NCI-H2171 (cell line): Measurements from ENCODE around the gene RAI1.
"Not testable (repeated sequence)": the region's sequence is repeated elsewhere in the genome, so short reads cannot be mapped to it uniquely, and the experiment has no call there.

Experiments
- DNase-seq: peaks from one replicate; lab custom pipeline; 2025; lab: John Stamatoyannopoulos, UW

Gene RAI1

GRCh38 chr17:17681187-17681743 lies at the start of gene RAI1:
Gene RAI1 (plus strand): TSS chr17:17681458. CDS start chr17:17792949, 111,491 bp downstream.
- DNase-seq = peak; percentile 87

GRCh38 chr17:17632690-17633089 lies 48.6 kb upstream of the RAI1 start:
- not testable (repeated sequence) for DNase-seq

DNA sequence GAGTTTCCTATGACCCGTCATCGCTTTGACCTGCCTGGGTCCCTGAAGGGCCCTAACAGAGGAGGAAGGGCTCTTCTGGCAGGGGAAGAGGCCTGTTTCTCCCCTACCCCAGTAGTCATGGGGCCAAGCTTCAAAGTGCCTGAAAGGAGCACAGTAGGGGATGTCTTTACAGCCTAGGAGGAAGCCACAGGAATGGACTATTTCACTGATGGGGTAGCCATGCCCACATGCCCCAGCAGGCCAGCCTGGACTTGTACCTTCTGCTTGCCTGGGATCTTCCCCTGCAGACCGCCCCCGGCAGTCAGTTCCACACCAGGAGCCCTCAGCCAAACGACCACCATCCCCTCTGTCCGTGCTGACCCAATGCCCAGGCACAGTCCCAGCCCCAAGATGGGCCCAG lies 47.9 kb upstream of the RAI1 start:
- DNase-seq = no peak

DNA sequence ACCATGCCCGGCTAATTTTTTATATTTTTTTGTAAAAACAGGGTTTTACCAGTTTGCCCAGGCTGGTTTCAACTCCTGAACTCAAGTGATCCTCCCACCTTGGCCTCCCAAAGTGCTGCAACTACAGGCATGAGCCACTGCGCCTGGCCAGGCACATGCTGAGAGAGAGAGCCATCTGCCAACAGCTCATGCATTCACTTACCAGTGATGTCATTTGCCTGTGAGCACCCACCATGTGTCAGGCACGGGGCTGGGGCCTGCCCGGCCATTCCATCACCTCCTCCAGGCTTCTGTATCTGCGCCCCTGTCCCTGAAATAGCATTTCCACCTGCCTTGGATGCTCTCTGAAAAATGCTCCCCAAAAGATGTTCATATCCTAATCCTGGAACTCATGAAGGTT lies 46.1 kb upstream of the RAI1 start:
- DNase-seq = no peak

DNA sequence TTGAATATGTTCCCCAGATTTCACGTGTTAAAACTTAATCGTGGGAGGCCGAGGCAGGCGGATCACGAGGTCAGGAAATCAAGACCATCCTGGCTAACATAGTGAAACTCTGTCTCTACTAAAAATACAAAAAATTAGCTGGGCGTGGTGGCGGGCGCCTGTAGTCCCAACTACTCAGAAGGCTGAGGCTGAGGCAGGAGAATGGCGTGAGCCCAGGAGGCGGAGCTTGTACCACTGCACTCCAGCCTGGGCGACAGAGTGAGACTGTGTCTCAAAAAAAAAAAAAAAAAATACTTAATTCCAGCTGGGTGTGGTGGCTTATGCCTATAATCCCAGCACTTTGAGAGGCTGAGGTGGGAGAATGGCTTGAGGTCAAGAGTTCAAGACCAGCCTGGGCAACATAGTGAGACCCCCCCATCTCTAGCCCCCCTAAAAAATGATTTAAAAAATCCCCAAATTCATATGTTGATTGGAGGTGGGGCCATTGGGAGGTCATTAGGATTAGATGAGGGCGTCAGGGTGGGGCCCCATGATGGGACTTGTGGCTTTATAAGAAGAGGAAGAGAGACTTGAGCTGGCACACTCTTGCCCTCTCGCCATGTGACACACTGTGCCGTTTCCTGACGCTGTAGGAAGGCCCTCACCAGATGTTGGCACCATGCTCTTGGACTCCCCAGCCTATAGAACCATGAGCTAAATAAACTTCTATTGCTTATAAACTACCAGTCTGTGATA lies 45.6 kb upstream of the RAI1 start:
- DNase-seq = not testable (repeated sequence)

DNA sequence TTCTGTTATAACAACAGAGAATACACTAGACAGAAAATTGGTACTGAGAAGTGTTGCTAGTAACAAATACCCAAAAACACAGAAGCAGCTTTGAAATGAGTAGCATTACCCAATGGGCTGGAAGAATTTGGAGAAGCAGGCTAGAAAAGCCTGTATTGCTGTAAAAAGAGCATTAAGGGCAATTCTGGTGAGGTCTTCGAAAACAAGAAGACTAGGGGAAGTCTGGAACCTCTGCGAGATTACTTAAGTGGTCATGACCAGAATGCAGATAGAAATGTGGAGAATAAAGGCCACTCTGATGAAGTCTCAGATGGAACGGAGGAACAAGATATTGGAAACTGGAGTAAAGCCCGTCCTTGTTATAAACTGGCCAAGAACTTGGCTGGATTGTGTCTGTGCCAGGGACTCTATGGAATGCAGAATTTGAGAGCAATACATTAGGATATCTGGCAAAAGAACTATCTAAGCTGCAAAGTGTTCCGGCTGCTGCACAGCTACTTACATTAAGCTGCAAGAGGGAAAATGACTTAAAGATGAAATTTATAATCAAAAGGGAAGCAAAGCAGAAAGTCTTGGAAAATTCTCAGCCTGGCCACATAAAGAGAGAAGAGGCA lies 44.9 kb upstream of the RAI1 start:
- DNase-seq = no peak

DNA sequence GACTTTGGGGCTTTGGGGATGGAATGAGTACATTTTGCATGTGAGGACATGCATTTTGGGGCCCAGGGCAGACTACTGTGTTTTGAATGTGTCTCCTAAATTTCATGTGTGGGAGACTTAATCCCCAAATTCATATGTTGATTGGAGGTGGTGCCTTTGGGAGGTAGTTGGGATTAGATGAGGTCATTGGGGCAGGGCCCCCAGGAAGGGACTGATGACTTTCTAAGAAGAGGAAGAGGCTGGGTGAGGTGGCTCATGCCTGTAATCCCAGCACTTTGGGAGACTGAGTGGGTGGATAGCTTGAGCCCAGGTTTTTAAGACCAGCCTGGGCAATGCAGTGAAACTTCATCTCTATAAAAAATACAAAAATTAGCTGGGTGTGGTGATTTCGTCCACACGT lies 42.8 kb upstream of the RAI1 start:
- no peak for DNase-seq

DNA sequence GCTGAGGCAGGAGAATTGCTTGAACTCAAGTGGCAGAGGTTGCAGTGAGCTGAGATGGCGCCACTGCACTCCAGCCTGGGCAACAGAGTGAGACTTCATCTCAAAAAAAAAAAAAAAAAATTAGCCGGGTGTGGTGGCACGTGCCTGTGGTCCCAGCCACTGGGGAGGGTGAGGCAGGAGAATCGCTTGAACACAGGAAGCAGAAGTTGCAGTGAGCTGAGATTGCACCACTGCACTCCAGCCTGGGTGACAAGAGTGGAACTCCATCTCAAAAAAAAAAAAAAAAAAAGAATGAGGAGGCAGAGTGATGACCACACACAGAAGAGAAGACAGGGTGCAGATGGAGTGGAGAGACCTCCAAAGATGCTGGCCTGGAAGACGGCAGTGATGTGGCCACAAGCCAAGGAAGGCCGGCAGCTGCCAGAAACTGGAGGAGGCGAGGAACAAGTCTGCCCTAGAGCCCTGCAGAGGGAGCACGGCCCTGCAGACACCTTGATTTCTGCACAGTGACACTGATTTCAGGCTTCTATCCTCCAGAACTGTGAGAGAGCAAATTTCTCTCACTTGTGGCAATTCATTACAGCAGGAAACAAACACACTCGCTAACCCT lies 41.5 kb upstream of the RAI1 start:
- DNase-seq = not testable (repeated sequence)

DNA sequence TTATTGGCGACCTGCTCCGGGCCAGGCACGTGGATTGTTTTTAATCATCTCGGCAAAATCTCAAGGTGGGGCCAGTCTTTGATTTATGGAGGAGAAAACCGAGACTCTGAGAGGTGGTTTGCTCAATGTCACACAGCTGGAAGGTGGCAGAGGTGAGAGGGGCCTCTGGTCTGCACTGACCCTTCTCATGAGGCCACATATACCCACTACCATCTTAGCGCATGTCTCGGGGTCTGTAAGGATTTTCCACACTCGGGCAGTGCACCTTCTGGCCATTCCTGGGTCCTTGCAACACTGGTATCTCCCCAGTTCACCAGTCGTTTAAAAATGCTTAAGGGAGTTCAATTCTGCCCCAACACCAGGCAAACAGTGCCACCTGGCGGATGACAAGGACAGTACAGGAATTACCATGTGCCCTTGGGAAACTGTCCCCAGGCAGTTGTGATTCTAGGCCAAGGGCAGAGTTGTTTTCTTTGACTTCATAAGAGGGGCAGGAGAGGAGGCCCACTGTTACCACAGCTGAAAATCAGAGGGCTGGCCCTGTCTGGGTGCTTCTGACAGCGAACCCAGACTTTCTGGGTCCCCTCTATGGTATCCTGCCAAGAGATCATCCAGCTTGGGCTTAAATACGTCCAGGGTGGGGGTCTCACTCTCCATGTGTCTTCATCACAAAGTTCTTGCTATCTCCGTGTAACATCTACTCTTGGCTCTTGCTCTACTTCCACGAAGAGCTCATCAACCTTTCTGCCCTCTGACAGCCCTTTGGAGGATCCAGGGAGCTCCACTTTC lies 39.4 kb upstream of the RAI1 start:
- DNase-seq = peak; percentile 59

DNA sequence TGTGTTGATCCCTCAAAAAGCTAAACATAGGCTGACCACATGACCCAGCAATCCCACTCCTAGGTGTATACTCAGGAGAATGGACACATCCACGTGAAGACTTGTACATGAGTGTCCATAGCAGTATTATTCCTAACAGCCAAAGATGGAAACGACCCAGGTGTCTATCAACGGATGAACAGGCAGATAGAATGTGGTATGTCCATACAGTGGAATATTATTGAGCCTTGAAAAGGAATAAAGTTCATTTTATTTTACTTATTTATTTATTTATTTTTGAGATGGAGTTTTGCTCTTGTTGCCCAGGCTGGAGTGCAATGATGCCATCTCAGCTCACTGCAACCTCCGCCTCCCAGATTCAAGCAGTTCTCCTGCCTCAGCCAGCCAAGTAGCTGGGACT lies 36.1 kb upstream of the RAI1 start:
- DNase-seq = not testable (repeated sequence)

DNA sequence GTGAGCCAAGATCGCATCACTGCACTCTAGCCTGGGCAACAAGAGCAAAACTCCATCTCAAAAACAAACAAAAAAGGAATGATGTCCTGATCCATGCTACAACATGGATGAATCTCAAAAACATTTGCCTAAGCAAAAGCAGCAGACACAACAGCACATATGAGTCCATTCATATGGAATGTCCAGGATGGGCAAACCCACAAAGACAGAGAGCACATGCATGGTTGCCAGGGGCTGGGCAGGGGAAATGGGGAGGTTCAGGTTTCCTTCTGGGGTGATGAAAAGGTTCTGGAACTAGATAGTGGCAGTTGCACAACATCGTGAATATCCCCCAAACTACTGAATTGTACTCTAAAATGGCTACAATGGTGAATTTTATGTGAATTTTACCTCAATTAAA lies 35.3 kb upstream of the RAI1 start:
- no peak for DNase-seq

DNA sequence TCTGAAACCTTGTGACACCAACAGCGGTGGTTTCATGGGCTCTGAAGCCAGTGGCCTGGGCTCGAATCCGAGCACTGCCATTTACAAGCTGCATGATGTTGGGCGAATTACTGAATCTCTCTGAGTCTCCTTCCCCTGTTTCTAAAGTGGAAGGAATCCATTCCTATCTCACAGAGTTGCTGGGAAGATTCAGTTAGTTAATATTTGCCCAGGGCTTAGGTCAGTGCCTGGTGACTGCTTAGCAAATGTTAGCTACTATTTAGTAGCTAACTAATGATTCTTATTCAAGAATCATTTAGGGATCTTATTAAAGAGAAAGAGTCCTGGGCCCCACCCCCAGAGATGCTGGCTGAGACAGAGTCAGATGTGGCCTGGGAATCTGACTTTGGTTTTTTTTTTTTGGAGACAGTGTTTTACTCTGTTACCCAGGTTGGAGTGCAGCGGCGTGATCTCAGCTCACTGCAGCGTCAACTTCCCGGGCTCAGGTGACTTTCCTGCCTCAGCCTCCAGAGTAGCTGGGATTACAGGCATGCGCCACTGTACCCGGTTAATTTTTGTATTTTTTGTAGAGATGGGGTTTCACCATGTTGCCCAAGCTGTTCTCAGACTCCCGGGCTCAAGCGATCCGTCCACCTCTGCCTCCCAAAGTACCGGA lies 33.6 kb upstream of the RAI1 start:
- DNase-seq = no peak

- DNase-seq = no peak
Observed at GRCh38 chr17:17648762-17649161, 32.5 kb upstream of the RAI1 start.

GRCh38 chr17:17650959-17651358 lies 30.3 kb upstream of the RAI1 start:
- no peak for DNase-seq

DNA sequence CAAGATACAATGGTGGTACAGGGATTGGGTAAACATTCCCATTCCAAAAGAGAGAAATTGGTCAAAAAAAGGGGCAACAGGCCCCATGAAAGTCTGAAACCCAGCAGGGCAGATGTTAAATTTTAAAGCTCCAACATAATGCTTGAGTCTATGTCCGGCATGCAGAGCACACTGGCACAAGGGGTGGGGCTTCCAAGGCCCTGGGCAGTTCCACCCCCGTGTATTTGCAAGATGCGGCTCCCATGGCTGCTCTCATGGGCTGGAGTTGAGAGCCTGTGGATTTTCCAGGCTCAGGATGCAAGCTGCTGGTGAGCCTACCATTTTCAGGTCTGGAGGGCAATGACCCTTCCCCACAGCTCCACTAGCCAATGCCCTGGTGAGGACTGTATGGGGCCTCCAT lies 27.9 kb upstream of the RAI1 start:
- no peak for DNase-seq

- DNase-seq = no peak
Observed at GRCh38 chr17:17659340-17659739, 21.9 kb upstream of the RAI1 start.

DNA sequence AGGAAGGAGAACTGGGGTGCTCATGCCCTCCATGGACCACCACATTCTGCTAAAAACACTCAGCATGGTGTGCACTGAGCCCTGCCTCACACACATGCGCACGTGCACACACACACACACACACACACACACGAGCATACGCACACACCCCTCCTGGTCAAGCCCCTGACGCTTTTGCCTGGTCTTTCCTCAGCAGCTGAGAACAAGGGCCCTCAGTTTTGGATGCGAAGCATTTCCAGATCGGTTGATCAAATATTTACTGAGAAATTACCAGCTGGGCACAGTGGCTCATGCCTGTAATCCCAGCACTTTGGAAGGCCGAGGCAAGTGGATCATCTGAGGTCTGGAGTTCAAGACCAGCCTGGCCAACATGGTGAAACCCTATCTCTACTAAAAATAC lies 20.1 kb upstream of the RAI1 start:
- no peak for DNase-seq

- no peak for DNase-seq
Observed at GRCh38 chr17:17661834-17662385, 19.3 kb upstream of the RAI1 start.

DNA sequence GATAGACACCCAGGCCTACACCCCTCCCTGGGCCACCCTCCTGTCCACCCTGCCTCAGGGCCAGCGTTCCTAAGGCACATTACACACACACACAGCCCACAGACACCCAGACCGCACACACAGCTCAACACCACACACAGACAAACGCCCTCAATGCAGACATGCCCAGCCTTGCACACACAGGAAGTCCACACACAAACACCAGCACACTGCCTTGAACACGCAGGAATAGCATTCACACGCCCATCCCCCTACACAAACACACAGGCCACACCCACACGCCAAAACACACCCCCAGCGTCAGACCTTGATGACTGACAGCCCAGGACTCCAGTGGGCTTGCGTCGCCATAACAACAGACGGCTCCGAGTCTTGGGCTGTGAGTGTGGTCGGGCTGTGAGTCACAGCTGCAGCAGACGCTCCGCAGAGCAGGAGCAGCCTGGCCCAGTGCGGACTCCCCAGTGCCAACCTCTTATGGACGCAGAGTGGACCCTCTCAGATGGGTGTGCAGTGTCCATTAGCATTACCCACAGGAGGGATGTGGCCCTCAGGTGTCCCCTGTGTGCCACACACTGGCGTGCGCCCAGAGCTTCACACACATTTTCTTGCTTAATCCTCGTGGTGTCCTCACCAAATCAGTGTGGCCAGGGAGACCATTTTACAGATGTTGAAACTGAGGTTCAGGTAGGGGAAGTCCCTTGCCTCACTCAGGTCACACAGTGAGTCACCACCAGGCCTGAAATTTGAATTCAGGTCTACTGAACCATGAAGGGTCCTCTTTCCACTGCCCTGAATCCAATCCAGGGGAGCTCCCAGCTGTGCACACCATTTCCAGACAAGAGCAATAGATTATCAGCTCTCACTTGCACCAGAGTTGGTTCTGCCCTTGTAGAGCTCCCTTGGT lies 17.8 kb upstream of the RAI1 start:
- peak; percentile 76 for DNase-seq

- no peak for DNase-seq
Observed at GRCh38 chr17:17664064-17664452, 17.2 kb upstream of the RAI1 start.
